ENCODE results near the gene SLC7A6.

The SLC7A6 gene

DNA sequence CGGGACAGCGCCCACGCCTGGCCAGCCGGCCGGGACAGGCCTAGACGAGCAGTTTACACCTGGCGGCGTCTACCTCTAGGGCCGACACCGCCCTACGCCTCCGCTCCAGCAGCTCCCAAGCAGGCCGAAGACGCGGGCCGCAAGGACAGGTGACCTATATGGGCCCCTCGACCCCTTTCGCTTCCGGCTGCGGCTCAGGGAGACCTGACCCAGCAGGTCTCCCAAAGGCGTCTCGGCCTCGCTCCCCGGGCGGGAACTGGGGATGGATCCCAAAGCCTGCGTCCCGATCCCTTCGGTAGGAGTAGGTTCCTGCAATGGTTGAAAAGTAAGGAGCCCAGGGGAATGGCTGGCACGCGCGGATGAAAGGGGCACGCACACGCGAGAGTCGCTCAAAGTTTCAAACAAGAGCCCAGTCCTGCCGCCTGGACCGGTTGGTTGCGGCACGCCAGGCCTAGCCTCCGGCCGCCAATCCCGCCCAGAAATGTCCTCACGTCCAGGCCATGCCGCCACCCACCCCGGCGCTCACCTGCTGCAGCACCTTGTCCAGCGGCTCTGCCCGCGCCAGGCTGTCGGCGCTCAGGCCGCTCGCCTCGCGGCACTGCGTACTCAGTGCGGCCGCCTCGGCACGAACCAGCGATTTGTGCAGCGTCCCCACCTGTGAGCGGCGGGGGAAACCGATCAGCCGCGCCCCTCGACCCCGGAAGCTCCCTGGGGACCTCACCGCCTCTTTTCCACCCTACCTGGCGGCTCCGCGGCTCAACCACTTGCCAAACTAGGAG lies 29.0 kb upstream of the SLC7A6 start:
- DNase-seq, result peak; percentile 29

- no peak for DNase-seq
These were observed 28.5 kb upstream of the SLC7A6 start, which contains the start of gene ESRP2 for GRCh38 chr16:68235887-68236136. Gene ESRP2, minus strand, starts transcription at chr16:68236127. Its CDS starts 82 bp downstream, at chr16:68236045.

DNA sequence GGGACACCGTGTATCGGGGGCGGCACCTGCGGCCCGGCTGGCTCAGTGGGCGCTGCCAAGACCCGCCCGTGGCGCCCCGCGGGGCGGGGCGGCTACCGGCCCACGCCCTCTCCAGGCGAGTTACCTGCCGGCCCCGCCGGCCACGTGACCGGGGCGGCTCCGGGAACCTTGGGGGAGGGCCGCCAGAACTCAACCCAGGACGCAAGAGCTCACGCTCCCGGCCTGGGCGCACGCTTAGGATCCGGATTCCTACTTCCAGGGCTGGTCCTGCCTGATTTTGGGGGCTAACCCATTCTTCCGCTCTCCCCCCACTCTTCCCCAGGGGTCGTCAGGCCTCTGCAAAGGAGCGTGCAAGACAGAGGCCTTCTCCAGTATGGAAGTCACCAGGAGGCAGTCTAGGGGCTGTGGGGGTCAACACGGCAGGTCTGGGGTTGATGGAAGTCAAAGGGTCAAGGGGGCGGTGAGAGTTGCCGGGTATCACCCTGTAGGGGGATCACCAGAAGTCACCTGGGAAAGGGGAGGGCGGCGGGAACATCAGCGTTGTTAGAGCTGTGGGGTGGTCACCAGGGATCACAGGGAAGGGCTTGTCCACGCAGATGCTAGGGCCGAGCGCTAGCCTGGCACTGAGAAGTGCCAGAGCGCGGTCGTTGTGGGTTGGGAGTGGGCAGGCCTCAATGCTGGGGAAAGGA lies 28.0 kb upstream of the SLC7A6 start:
- DNase-seq, result peak; percentile 59

- no peak for DNase-seq
These were observed 27.5 kb upstream of the SLC7A6 start for GRCh38 chr16:68236826-68237242.

DNA sequence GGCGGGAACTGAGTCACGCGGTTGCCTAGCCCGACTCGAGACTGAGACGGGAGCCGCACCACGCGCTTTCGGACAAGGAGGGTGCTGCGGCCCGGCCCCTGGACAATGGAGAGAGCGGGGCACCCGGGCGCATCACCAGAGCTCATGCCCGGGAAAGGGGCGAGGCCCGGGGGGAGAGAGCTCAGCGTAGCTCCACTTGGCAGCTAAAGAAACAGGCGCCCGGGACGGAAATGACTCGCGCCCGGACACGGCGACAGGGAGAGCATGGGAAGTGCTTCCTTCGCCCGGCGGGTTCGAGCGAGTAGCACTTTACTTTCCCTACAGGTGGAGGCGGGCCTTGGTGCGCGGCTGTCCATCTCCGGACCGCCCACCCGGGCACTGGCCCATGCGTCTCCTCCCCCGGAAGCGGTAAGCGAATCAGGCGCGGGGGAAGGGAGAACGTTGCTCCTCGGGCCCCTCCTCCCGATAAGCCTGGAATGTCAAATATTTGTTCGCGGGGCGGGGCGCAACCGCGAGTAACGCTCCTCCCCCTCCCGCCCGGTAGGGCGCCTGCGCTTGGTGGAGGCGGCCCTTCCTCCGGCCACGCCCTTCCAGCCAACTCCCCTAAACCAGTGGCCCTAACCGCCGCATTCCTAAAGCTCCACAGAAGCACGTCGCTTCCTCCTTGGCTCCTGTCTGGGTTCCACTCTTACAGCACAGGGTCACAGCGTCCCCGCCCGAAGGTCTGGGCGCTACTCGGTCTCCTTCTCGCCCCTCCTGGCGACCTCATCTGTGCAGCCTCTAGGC lies 26.9 kb upstream of the SLC7A6 start:
- DNase-seq, result peak; percentile 90

DNA sequence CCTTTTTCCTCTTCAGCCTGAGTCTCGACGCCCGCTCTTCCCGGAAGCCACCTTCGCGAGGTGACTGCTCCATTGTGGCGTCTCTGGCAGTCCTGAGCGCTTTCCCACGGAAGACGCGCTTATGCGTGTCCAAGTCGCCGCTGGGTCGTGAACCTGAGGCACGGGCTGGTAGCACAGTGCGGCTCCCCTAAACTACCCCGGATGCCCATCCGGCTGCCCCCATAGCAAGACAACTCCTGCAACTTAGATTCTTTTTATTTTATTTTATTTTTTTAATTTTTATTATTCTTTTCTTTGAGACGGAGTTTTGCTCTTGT lies 26.3 kb upstream of the SLC7A6 start:
- no peak for DNase-seq

DNA sequence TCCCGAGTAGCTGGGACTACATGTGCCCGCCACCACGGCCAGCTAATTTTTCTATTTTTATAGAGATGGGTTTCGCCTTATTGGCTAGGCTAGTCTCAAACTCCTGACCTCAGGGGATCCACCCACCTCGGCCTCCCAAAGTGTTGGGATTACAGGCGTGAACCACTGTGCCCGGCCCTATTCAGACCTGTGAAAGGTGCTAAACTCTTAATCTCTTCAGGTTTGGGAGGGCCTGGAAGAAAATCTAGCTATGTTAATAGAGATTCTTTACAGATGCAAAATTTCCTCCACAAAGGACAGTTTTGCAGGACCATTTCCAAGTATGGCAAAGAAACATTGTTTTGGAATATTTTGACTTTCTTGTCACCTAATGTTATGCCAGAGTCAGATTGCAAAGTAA lies 22.2 kb upstream of the SLC7A6 start:
- no peak for DNase-seq

GRCh38 chr16:68242926-68243858 lies 21.1 kb upstream of the SLC7A6 start:
- no peak for DNase-seq

DNA sequence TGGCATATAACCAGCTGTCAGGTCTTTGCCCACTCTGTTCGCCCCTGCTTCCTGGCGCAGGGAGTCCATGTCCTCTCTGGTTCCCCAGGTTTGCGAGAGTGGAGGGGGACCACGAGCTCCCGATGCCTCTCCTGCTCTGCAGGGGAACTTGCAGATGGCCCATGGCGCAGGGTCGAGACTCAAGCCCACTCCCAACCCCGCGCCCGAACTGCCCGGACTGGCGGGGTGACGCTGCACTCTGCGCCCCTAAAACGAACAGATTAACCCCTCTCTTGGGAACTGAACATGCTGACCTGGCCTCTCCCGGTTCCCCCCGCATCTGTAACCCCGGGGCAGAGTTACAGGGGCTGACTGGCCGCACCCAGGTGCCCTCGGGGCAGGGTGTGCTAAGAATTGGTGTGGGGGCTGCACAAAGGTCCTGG lies 19.8 kb upstream of the SLC7A6 start:
- DNase-seq, result no peak

DNA sequence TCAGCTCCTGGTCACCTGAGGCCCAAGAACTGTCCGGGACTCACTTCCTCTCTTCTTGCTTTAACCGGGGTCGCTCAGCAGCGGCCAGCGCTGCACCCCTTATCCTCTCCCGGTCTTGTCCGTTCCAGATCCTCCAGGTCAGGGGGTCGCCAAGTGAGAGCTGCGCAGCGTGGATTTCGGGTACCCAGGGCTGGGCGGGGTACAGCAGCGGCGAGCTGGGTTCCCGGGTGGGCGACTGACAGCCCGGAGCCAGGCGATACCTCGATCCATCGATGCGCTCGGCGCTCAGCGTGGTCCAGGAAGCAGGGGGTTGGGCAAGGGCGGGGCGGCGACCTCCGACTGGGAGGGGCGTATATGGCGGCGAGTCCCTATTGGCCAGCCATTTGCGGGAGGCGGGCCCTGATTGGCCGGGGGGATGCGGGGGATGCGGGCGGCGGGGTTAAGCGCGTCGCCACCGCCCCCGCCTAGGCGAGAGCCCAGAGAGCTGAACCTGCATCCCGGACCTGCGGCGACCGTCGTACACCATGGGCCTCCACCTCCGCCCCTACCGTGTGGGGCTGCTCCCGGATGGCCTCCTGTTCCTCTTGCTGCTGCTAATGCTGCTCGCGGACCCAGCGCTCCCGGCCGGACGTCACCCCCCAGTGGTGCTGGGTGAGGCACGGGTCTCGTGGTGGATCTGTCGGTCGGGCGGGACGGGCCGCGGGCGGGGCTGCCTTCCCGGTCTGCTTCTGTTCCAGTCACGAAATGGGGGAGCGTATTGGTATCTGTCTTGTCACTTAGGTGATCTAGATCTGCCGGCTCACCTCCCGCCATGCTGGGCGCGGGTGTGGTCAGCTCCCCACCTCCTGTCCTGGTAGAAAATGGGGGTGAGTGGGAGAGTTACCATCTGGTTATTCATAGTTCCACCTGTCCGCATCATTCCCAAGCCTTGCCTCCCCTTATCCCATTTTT lies 19.1 kb upstream of the SLC7A6 start, which contains the start of gene PLA2G15:
TSS of gene PLA2G15 (plus strand) at position 471 of the 951 bp plus-strand sequence. CDS start at position 525, 54 bp downstream.
- DNase-seq, result peak; percentile 95

GRCh38 chr16:68246121-68246520 lies 18.2 kb upstream of the SLC7A6 start:
- no peak for DNase-seq

GRCh38 chr16:68246666-68247065 lies 17.7 kb upstream of the SLC7A6 start:
- no peak for DNase-seq

- DNase-seq, result no peak
These were observed 16.9 kb upstream of the SLC7A6 start for GRCh38 chr16:68247400-68247799.

DNA sequence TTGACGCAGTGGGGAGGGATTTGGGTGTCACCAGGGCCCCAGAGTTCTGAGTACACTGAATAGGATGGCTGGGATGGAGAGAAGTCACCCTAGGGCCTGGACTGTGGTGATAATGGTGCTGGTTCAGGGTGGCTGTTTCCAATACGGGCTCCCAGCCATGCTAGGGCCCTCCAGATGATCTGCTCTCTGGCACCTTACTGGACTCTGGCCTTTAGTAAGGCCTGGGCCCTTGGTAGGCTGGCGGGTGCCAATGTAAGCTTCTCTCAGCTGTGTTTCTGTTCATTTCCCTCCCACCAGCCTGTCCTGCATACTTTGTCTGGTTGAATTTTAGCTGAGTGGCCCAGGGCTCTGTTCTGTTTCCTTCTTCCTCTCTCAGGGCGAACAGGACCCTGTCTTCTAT lies 16.4 kb upstream of the SLC7A6 start:
- no peak for DNase-seq

- no peak for DNase-seq
These were observed 15.0 kb upstream of the SLC7A6 start for GRCh38 chr16:68249371-68249770.

DNA sequence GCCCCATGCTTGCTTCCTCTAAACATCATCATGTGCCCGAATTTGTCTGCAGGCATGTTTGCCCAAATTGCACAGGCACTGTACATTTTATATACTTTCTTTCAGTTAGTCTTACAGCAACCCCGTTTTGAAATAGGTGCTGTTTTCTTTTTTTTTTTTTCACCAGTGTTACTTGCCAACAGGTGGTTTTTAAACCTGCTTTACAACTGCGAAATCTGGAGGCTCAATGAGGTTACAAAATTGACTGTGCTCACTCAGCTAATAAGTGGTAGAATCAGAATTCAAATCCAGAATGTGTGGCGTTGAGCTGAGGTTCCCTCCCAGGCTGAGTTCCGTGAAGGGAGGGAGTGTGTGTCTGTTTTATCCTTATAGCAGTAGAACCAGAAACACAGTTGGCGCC lies 13.4 kb upstream of the SLC7A6 start:
- no peak for DNase-seq

DNA sequence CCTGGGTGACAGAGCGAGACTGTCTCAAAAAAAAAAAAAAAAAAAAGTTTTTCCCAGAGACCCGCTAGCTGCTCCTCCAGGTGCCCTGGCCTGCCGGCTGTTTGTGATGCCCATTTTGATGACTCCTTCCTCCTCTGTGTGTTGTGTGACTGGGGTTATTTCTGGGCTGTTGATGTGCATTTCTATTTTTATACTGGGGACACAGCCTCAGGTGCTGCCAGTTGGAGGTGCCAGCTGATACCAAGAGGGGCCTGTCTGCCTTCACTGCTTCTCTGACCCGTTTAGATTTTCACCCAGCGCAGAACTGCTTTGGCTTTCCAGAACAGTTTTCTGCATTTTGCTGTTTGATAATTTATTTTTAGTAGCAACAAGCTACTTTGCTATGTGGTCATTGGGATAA lies 12.5 kb upstream of the SLC7A6 start:
- DNase-seq, result no peak

GRCh38 chr16:68252383-68252782 lies 11.9 kb upstream of the SLC7A6 start:
- no peak for DNase-seq

GRCh38 chr16:68253721-68254120 lies 10.6 kb upstream of the SLC7A6 start:
- no peak for DNase-seq

DNA sequence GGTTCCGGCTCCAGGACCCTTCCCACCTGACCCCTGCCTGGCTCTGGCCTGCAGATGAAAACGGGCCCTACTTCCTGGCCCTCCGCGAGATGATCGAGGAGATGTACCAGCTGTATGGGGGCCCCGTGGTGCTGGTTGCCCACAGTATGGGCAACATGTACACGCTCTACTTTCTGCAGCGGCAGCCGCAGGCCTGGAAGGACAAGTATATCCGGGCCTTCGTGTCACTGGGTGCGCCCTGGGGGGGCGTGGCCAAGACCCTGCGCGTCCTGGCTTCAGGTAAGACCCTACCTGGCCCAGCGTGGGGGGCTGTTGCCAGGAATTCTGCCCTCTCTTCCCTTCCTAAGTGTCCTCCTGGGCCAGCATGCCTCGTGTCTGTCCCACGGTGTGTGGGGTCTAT lies 8.6 kb upstream of the SLC7A6 start:
- no peak for DNase-seq

DNA sequence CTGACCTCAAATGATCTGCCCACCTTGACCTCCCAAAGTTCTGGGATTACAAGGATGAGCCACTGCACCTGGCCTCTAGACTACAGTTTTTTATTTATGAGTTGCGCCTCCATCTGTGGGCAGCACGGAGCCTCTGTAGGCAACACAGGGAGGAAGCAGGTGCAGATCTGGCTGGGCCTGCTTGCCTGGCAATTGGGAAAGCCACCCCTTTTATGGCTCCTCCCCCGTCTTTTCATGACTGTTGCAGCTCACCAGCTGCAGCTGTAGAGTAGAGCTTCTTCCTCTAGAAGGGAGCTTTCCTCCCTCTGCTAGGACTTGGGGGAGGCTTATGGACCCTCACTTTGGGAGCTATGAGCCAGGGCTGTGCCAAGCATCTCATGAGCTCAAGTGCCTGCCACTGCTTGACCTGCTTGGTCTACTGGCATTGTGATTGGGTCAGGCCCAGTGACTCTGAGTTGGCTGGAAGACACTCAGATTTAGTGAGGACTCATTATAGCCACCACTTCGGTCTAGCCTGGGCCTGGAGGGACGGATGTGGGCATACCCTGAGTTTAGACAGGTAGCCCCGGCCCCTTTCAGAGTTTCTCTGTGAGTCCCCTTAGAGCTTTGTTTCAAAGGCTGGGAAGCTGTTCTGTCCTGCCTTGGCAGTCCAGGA lies 6.9 kb upstream of the SLC7A6 start:
- DNase-seq, result no peak
